ENCODE measurements around the gene KIF22.

Gene KIF22

DNA sequence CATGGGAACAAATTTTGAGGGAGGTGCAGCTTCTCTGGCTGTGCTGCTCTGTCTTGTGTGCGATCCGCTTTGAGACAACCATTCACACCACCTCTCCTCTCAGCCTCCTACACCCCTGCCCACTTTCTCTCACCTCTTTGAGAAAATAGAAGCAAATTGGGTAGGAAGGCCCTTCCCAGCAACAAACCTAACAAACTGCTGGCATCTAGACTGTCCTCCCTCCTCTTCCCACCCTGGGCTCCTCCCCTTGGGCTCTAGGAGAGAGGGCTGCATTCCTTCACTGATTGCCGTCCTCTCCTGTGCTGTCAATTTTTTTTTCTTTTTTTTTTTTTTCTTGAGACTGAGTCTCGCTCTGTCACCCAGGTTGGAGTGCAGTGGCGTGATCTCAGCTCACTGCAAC lies 59.0 kb downstream of the KIF22 start:
- TF ChIP-seq, protein P1, sequence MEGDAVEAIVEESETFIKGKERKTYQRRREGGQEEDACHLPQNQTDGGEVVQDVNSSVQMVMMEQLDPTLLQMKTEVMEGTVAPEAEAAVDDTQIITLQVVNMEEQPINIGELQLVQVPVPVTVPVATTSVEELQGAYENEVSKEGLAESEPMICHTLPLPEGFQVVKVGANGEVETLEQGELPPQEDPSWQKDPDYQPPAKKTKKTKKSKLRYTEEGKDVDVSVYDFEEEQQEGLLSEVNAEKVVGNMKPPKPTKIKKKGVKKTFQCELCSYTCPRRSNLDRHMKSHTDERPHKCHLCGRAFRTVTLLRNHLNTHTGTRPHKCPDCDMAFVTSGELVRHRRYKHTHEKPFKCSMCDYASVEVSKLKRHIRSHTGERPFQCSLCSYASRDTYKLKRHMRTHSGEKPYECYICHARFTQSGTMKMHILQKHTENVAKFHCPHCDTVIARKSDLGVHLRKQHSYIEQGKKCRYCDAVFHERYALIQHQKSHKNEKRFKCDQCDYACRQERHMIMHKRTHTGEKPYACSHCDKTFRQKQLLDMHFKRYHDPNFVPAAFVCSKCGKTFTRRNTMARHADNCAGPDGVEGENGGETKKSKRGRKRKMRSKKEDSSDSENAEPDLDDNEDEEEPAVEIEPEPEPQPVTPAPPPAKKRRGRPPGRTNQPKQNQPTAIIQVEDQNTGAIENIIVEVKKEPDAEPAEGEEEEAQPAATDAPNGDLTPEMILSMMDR (IDR thresholded peaks at IDR 0.05; ENCODE audit: borderline replicate concordance, insufficient read depth, low read depth, low read length) = no peak
- no peak overlapping the region for H3K4me3 ChIP-seq (ENCODE audit: low read depth, low read length)

- H3K4me3 ChIP-seq (ENCODE audit: low read depth, low read length) = no peak overlapping the region
- TF ChIP-seq, protein P1 (IDR thresholded peaks at IDR 0.05; ENCODE audit: borderline replicate concordance, insufficient read depth, low read depth, low read length) = no peak
Observed at GRCh38 chr16:29850998-29851397, 60.4 kb downstream of the KIF22 start.

DNA sequence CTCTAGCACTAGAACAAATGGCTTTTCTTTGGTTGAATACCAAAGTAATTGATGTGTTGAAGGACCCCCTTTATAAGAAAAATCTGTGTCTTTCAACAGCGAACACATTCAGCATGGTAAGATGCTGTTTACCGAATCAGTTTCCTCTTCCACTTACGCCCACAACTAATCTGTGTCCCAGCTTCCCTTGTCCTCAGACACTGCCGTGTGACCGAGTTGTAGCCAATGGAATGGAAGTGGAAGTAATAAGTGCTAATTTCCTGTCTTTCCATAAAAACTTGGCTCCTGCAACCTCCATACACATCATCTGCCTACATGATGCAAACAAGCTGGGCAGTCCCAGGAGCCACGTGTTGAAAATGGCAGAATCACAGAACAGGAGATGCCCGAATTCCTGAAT lies 62.1 kb downstream of the KIF22 start:
- H3K4me3 ChIP-seq (ENCODE audit: low read depth, low read length) = no peak overlapping the region
- TF ChIP-seq, protein P1 (IDR thresholded peaks at IDR 0.05; ENCODE audit: borderline replicate concordance, insufficient read depth, low read depth, low read length) = no peak

- TF ChIP-seq, protein P1 (IDR thresholded peaks at IDR 0.05; ENCODE audit: borderline replicate concordance, insufficient read depth, low read depth, low read length) = no peak
- no peak overlapping the region for H3K4me3 ChIP-seq (ENCODE audit: low read depth, low read length)
Observed at GRCh38 chr16:29854520-29855100, 64.1 kb downstream of the KIF22 start.
